GM12874 (cell line): ENCODE results near the gene L2HGDH.

Experiments
- TF ChIP-seq, protein P1 (sequence below): IDR thresholded peaks from 2 replicates; pipeline ENCODE4 v1.5.1; 2011; ENCODE audit warnings: low read depth, mild to moderate bottlenecking, control low read depth, low read length, moderate library complexity; ENCODE audit not compliant: insufficient read depth

Gene L2HGDH

GRCh38 chr14:50308363-50308915, 3.6 kb downstream of the L2HGDH start:
- TF ChIP-seq, protein P1, sequence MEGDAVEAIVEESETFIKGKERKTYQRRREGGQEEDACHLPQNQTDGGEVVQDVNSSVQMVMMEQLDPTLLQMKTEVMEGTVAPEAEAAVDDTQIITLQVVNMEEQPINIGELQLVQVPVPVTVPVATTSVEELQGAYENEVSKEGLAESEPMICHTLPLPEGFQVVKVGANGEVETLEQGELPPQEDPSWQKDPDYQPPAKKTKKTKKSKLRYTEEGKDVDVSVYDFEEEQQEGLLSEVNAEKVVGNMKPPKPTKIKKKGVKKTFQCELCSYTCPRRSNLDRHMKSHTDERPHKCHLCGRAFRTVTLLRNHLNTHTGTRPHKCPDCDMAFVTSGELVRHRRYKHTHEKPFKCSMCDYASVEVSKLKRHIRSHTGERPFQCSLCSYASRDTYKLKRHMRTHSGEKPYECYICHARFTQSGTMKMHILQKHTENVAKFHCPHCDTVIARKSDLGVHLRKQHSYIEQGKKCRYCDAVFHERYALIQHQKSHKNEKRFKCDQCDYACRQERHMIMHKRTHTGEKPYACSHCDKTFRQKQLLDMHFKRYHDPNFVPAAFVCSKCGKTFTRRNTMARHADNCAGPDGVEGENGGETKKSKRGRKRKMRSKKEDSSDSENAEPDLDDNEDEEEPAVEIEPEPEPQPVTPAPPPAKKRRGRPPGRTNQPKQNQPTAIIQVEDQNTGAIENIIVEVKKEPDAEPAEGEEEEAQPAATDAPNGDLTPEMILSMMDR, result no peak

DNA sequence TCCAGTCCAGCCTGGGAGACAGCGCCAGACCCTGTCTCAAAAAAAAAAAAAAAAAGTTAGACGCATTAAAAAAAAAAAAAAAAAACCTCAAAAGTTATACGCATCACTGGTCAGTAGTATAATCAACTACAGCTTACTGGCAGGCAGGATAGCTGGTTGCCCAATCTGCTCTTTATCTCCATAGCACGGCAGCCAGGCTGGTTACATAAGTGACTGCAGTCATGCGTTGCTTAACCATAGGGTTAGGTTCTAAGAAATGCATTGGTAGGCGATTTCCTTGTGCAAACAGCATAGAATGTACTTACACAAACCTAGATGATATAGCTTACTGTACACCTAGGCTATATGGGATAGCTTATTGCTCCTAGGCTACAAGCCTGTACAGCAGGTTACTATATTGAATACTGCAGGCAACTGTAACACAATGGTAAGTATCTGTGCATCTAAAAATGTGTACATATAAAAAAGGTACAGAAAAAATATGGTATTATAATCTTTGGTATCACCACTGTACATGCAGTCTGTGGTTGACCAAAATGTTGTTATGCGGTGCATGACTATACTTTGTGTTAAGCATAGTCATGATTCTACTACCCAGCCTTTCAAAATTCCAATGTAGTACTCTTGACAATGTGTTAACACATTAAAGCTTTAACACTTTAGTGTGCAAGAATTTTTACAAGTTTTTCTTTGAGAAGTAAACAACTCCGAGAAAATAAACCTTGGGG, 8.1 kb downstream of the L2HGDH start:
- TF ChIP-seq, protein P1, result no peak

GRCh38 chr14:50301914-50302313, 10.1 kb downstream of the L2HGDH start:
- TF ChIP-seq, protein P1, result no peak

GRCh38 chr14:50299585-50299984, 12.4 kb downstream of the L2HGDH start:
- TF ChIP-seq, protein P1, result no peak

GRCh38 chr14:50290306-50290705, 21.7 kb downstream of the L2HGDH start:
- TF ChIP-seq, protein P1, result no peak

DNA sequence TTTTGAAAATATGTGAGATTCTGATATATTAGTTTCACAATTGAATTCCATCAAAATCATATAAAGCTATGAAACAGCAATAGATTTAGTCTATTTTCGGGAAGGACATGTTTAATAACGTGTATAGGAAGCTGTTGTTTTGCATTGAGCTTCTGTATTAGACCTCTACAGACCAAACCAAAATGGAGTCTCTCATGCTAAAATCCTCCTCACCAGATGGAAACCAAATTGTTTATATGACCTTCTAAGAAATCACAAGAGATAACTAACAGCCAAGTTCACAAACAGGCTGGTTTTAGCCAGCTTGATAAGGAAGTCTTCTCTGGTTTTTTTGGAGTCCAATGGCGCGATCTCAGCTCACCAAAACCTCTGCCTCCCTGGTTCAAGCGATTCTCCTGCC, 23.9 kb downstream of the L2HGDH start:
- TF ChIP-seq, protein P1, result no peak

- TF ChIP-seq, protein P1, result no peak
Observed at GRCh38 chr14:50285861-50286260, 26.2 kb downstream of the L2HGDH start.
